Dendritic cell treated with granulocyte-macrophage colony-stimulating factor and Interleukin-4, amounts not matched to agents 40 ng/mL and 50 ng/mL, for 4 days (primary cell): ENCODE results near the gene PSMB11.

Experiments
- H3K27ac Mint-ChIP-seq: one replicate; pipeline ENCODE4 v1.8.0; 2022; ENCODE audit warnings: mild to moderate bottlenecking, mixed read lengths
- H3K27me3 Mint-ChIP-seq: one replicate; pipeline ENCODE4 v1.8.0; 2022; ENCODE audit warnings: mild to moderate bottlenecking, mixed read lengths
- H3K36me3 Mint-ChIP-seq: one replicate; pipeline ENCODE4 v1.8.0; 2022; ENCODE audit warnings: low read depth, mixed read lengths
- H3K4me1 Mint-ChIP-seq: one replicate; pipeline ENCODE4 v1.8.0; 2022; ENCODE audit warnings: low read depth, mixed read lengths
- H3K4me3 Mint-ChIP-seq: one replicate; pipeline ENCODE4 v1.8.0; 2022; ENCODE audit warnings: mild to moderate bottlenecking, moderate library complexity, mixed read lengths
- H3K9me3 Mint-ChIP-seq: one replicate; pipeline ENCODE4 v1.8.0; 2022; ENCODE audit warnings: mixed read lengths
- intact Hi-C: fragments of 100-400 bp; cut with micrococcal nuclease; formaldehyde crosslinking; loops from one replicate; pipeline ENCODE4 v1.15.0; 2022

PSMB11 gene

GRCh38 chr14:23043145-23043544 lies 1.1 kb downstream of the PSMB11 start:
- no peaks in the 10 kb centered on the region for H3K36me3 Mint-ChIP-seq
- no peak overlapping the region for H3K27ac Mint-ChIP-seq
- H3K4me3 Mint-ChIP-seq: no peak overlapping the region
- H3K4me1 Mint-ChIP-seq: peaks cover 11% of the 10 kb centered on the region
- H3K27me3 Mint-ChIP-seq: peaks cover 18% of the 10 kb centered on the region
- intact Hi-C loops: no loop called here
- no peaks in the 10 kb centered on the region for H3K9me3 Mint-ChIP-seq

GRCh38 chr14:23043754-23044153 lies 1.7 kb downstream of the PSMB11 start:
- H3K9me3 Mint-ChIP-seq: no peaks in the 10 kb centered on the region
- intact Hi-C loops: no loop called here
- H3K4me1 Mint-ChIP-seq: peaks cover 11% of the 10 kb centered on the region
- H3K36me3 Mint-ChIP-seq: no peaks in the 10 kb centered on the region
- H3K27ac Mint-ChIP-seq: no peak overlapping the region
- no peak overlapping the region for H3K4me3 Mint-ChIP-seq
- peaks cover 20% of the 10 kb centered on the region for H3K27me3 Mint-ChIP-seq

DNA sequence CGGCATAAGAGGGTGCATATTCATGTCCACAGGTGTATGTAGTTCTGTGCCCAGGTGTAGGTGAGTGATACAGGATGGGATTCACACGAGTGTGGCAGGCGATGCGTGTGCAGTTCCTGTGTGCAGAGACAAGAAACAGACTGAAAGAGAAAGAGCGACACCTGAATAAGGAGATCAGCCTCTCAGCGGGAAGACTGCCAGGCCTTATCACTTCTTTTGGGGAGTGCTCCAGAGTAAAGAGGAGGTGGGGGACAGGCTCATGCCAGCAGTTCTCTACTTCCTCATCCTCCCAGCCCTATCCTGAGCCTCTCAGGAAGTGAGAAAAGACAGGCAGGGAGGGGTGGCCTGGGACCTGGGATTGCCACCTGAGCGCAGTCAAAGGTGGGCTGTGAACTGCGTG lies 2.8 kb downstream of the PSMB11 start:
- no peaks in the 10 kb centered on the region for H3K9me3 Mint-ChIP-seq
- no peaks in the 10 kb centered on the region for H3K36me3 Mint-ChIP-seq
- H3K27me3 Mint-ChIP-seq: peaks cover 20% of the 10 kb centered on the region
- intact Hi-C loops: no loop called here
- H3K27ac Mint-ChIP-seq: peak overlapping the region; percentile 8
- peaks cover 11% of the 10 kb centered on the region for H3K4me1 Mint-ChIP-seq
- H3K4me3 Mint-ChIP-seq: no peak overlapping the region

GRCh38 chr14:23045419-23046357 lies 3.7 kb downstream of the PSMB11 start:
- Mint-ChIP-seq H3K27me3 (peaks cover 20% of the 10 kb centered on the region), H3K9me3 (no peaks in the 10 kb centered on the region), H3K36me3 (no peaks in the 10 kb centered on the region), H3K27ac (peak overlapping the region; percentile 8), H3K4me3 (no peak overlapping the region), H3K4me1 (peaks cover 13% of the 10 kb centered on the region)
- intact Hi-C loops: no loop called here

GRCh38 chr14:23047034-23047634 lies 5.1 kb downstream of the PSMB11 start:
- no peaks in the 10 kb centered on the region for H3K36me3 Mint-ChIP-seq
- no peaks in the 10 kb centered on the region for H3K9me3 Mint-ChIP-seq
- intact Hi-C loops: no loop called here
- peak overlapping the region; percentile 4 for H3K27ac Mint-ChIP-seq
- no peak overlapping the region for H3K4me3 Mint-ChIP-seq
- H3K4me1 Mint-ChIP-seq: peaks cover 20% of the 10 kb centered on the region
- H3K27me3 Mint-ChIP-seq: peaks cover 18% of the 10 kb centered on the region

- Mint-ChIP-seq H3K4me1 (peaks cover 20% of the 10 kb centered on the region), H3K27ac (peak overlapping the region; percentile 4), H3K36me3 (no peaks in the 10 kb centered on the region), H3K4me3 (no peak overlapping the region), H3K27me3 (peaks cover 14% of the 10 kb centered on the region), H3K9me3 (no peaks in the 10 kb centered on the region)
- intact Hi-C loops: no loop called here
Measured at GRCh38 chr14:23047751-23048693, 6.0 kb downstream of the PSMB11 start.

DNA sequence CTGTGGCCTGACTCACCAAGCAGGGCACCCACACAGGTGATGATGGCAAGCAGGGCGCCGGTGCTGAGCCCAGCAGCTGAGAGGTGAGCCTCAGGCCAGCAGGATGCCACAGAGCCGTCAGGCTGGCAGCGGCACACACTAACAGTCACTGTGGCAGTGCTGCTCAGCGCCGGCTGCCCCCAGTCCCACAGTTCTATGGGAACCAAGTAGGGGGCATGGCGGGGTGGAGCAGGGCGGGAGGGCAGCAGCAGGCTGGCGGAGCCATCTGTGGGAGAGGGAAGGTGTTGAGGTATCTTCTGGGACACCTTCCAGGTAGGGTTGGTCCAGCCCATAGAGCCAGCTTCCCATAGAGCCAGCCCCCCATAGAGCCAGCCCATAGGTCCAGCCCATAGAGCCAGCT lies 7.0 kb downstream of the PSMB11 start:
- Mint-ChIP-seq H3K4me1 (peaks cover 20% of the 10 kb centered on the region), H3K4me3 (no peak overlapping the region), H3K9me3 (no peaks in the 10 kb centered on the region), H3K27me3 (peaks cover 14% of the 10 kb centered on the region), H3K36me3 (no peaks in the 10 kb centered on the region), H3K27ac (no peak overlapping the region)
- intact Hi-C loops: no loop called here

DNA sequence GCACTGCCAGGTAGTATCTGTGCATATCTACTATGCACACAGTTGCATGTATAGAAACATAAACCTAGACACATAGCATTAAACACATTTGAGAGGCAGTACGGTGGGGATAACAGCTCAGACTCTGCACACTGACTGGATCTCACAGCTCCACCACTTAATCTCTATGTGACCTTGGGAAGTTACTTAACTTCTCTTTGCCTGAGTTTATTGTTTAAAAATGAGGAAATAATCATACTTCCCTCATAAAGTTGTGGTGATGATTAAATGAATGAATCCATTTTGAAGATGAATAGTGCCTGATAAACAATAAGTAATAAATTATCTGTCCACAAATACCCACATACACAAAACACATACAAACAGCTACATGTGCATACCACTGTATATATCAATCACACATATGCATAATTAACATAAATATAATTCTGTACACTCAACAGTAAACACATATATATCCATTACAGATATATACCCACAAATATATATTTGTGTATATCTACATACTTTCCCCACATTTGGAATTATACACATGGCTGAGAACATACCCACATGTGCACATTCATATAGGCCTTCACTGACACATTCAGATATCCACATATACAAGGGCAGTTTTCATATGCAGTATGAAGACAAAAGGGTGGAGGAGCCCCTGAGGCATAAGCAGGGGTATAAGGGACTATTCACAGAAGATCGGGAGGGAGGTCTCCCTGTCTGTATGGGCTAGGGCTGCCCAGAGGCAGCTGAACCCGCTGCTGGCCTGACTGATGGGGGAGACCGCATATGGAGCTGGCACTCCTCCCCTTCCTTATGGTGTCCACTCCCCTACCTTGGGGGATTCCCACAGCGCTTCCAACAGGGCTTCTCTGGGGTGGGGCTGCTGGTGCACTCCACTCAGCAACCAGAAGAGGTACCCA lies 9.4 kb downstream of the PSMB11 start:
- Mint-ChIP-seq H3K4me3 (no peak overlapping the region), H3K27ac (no peak overlapping the region), H3K4me1 (peaks cover 16% of the 10 kb centered on the region), H3K9me3 (no peaks in the 10 kb centered on the region), H3K36me3 (no peaks in the 10 kb centered on the region), H3K27me3 (peaks cover 24% of the 10 kb centered on the region)
- intact Hi-C loops: no loop called here

- H3K9me3 Mint-ChIP-seq: no peaks in the 10 kb centered on the region
- peaks cover 27% of the 10 kb centered on the region for H3K27me3 Mint-ChIP-seq
- H3K4me3 Mint-ChIP-seq: no peak overlapping the region
- H3K4me1 Mint-ChIP-seq: peaks cover 24% of the 10 kb centered on the region
- intact Hi-C loops: no loop called here
- no peaks in the 10 kb centered on the region for H3K36me3 Mint-ChIP-seq
- no peak overlapping the region for H3K27ac Mint-ChIP-seq
Measured at GRCh38 chr14:23052182-23052623, 10.2 kb downstream of the PSMB11 start.

DNA sequence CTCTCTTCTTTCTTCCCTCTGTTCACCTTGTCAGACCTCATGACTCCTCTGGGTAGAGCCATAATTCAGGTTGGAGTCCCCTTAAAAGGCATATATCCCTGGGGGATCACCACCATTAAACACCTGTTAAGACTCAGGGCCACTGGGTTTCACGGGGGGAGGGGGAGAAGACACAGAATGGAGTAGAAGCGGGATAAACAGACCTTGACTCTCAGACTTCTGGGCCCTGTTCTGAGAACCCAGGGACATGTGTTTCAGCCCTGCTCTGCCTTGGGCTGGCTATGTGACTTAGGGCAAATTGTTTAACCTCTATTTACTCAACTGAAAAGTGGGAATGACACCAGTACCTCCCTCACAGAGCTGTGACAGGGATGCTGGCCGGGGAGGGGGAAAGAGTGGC lies 10.7 kb downstream of the PSMB11 start:
- Mint-ChIP-seq H3K9me3 (no peaks in the 10 kb centered on the region), H3K36me3 (no peaks in the 10 kb centered on the region), H3K4me3 (no peak overlapping the region), H3K27ac (no peak overlapping the region), H3K27me3 (peaks cover 22% of the 10 kb centered on the region), H3K4me1 (peaks cover 25% of the 10 kb centered on the region)
- intact Hi-C loops: no loop called here

DNA sequence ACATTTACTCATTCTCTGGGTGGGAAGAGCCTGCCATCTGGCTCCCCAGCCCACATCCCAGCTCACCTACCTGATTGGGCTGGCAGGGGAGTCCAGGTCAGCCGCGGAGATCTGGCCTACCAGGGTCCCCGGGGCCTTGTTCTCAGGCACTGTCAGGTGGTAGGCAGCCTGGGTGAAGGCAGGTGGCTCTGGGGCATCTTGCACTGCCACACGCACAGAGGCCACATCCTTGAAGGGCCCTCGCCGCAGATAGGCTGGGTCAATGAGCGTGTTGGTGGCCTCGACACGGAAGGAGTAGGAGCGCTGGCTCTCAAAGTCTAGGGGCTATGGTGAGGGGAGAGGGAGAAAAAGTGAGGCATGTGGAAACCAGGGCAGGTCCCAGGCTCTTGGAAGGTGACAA lies 11.4 kb downstream of the PSMB11 start:
- intact Hi-C loops: no loop called here
- H3K4me1 Mint-ChIP-seq: peaks cover 32% of the 10 kb centered on the region
- H3K9me3 Mint-ChIP-seq: no peaks in the 10 kb centered on the region
- H3K27me3 Mint-ChIP-seq: peaks cover 22% of the 10 kb centered on the region
- no peak overlapping the region for H3K4me3 Mint-ChIP-seq
- H3K36me3 Mint-ChIP-seq: peaks cover 4% of the 10 kb centered on the region
- no peak overlapping the region for H3K27ac Mint-ChIP-seq

DNA sequence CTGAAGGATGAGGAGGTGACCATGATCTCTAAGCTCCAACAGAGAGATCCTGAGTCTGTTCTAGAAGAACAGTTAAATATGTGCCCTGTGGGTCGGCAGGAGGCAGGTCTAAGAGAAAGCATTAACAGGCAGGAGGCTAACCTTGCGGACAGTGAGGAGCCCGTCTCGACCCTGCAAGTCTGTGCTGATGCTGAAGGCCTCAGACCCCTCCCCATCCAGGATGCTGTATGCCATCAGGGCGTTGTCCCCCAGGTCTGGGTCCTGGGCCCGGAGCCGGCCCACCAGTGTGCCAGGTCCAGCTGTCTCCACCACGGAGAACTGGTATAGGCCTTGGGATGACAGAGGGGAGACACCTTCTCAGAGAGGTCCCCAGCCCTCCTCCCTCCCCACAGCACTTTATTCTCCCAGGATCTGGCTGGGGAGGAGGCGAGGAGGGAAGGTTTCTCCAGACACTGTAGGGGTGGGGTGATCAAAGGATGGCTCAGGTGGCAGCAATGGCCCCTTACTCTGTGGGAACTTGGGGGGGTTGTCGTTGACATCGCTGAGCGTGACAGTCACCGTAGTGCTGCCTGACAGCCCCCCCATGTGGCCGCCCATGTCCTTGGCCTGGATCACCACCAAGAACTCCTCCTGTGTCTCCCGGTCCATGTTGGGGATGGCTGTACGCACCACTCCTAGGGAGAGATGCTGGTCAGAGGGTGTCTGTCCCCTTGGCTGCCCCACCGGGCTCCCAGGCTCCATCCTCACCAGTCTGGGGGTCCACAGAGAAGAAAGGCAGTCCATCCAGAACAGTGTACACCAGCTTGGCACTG lies 12.2 kb downstream of the PSMB11 start:
- H3K27ac Mint-ChIP-seq: no peak overlapping the region
- intact Hi-C loops: no loop called here
- peaks cover 36% of the 10 kb centered on the region for H3K4me1 Mint-ChIP-seq
- H3K36me3 Mint-ChIP-seq: peaks cover 12% of the 10 kb centered on the region
- no peaks in the 10 kb centered on the region for H3K9me3 Mint-ChIP-seq
- peaks cover 22% of the 10 kb centered on the region for H3K27me3 Mint-ChIP-seq
- H3K4me3 Mint-ChIP-seq: no peak overlapping the region
